Measurements from ENCODE around the gene DISC1. TPM values are rescaled to one million over a fixed set of nuclear protein-coding genes. Genes with fewer than 3 reads are reported as not detected.

DISC1 gene
- total RNA-seq, 2 experiments from 2014 or later, result 3.5 to 5.0 TPM

GRCh38 chr1:231695439-231696255, 69.1 kb downstream of the DISC1 start:
- H3K27me3 Mint-ChIP-seq, result no peaks in the 10 kb centered on the region
- ChIA-PET CTCF (no interaction called here), POLR2A (no interaction called here)
- no peak overlapping the region for H3K27ac Mint-ChIP-seq
- no peak for ATAC-seq
- peaks cover 1% of the 10 kb centered on the region for H3K36me3 Mint-ChIP-seq (ENCODE audit: low read depth)
- DNase-seq, result no peak
- H3K4me1 Mint-ChIP-seq (ENCODE audit: low read depth), result peaks cover 11% of the 10 kb centered on the region
- intact Hi-C loops (cut with micrococcal nuclease), result no loop called here
- TF ChIP-seq CTCF (IDR thresholded peaks at IDR 0.05), result no peak
- no peak overlapping the region for H3K4me3 Mint-ChIP-seq
- no peaks in the 10 kb centered on the region for H3K9me3 Mint-ChIP-seq

- ChIA-PET CTCF (no interaction called here), POLR2A (no interaction called here)
- no peak for DNase-seq
- no peak overlapping the region for H3K27ac Mint-ChIP-seq
- TF ChIP-seq CTCF (IDR thresholded peaks at IDR 0.05), result no peak
- no peaks in the 10 kb centered on the region for H3K9me3 Mint-ChIP-seq
- peak; percentile 30 for ATAC-seq
- H3K4me3 Mint-ChIP-seq, result no peak overlapping the region
- H3K4me1 Mint-ChIP-seq (ENCODE audit: low read depth), result peaks cover 11% of the 10 kb centered on the region
- H3K27me3 Mint-ChIP-seq, result no peaks in the 10 kb centered on the region
- H3K36me3 Mint-ChIP-seq (ENCODE audit: low read depth), result peaks cover 1% of the 10 kb centered on the region
- intact Hi-C loops (cut with micrococcal nuclease), result no loop called here
These were observed 73.2 kb downstream of the DISC1 start for GRCh38 chr1:231699784-231700183.

- CTCF ChIA-PET, result no interaction called here
- H3K4me3 Mint-ChIP-seq, result no peak overlapping the region
- H3K9me3 Mint-ChIP-seq, result no peaks in the 10 kb centered on the region
- H3K4me1 Mint-ChIP-seq (ENCODE audit: low read depth), result peaks cover 10% of the 10 kb centered on the region
- TF ChIP-seq CTCF (IDR thresholded peaks at IDR 0.05), result no peak
- peaks cover 1% of the 10 kb centered on the region for H3K36me3 Mint-ChIP-seq (ENCODE audit: low read depth)
- no peaks in the 10 kb centered on the region for H3K27me3 Mint-ChIP-seq
- H3K27ac Mint-ChIP-seq, result no peak overlapping the region
- POLR2A ChIA-PET, result no interaction called here
- DNase-seq (no peak), ATAC-seq (no peak)
- intact Hi-C loops (cut with micrococcal nuclease), result no loop called here
These were observed 74.7 kb downstream of the DISC1 start for GRCh38 chr1:231701306-231701705.

GRCh38 chr1:231702331-231702730, 75.7 kb downstream of the DISC1 start:
- ChIA-PET CTCF (no interaction called here), POLR2A (no interaction called here)
- Mint-ChIP-seq H3K4me3 (no peak overlapping the region), H3K9me3 (no peaks in the 10 kb centered on the region), H3K4me1 (ENCODE audit: low read depth) (peaks cover 10% of the 10 kb centered on the region), H3K27ac (no peak overlapping the region), H3K36me3 (ENCODE audit: low read depth) (peaks cover 3% of the 10 kb centered on the region), H3K27me3 (no peaks in the 10 kb centered on the region)
- intact Hi-C loops (cut with micrococcal nuclease), result no loop called here
- DNase-seq (no peak), ATAC-seq (no peak)
- no peak for TF ChIP-seq CTCF (IDR thresholded peaks at IDR 0.05)

- ChIA-PET CTCF (no interaction called here), POLR2A (no interaction called here)
- no peaks in the 10 kb centered on the region for H3K27me3 Mint-ChIP-seq
- no peak overlapping the region for H3K27ac Mint-ChIP-seq
- no peak for DNase-seq
- H3K4me1 Mint-ChIP-seq (ENCODE audit: low read depth), result peaks cover 10% of the 10 kb centered on the region
- no peaks in the 10 kb centered on the region for H3K9me3 Mint-ChIP-seq
- H3K36me3 Mint-ChIP-seq (ENCODE audit: low read depth), result peaks cover 3% of the 10 kb centered on the region
- no peak overlapping the region for H3K4me3 Mint-ChIP-seq
- no peak for ATAC-seq
- intact Hi-C loops (cut with micrococcal nuclease), result no loop called here
- TF ChIP-seq CTCF (IDR thresholded peaks at IDR 0.05), result no peak
These were observed 76.2 kb downstream of the DISC1 start for GRCh38 chr1:231702804-231703203.

All from activated CD8-positive, alpha-beta T cell treated with anti-CD3 and anti-CD28 coated beads for 36 hours (primary cell).